Limb (tissue), 2 donors: ENCODE measurements around the gene TMEM38B.

ENCODE experiments used
- DNase-seq, 2 donors: peaks; one replicate each; pipeline ENCODE4 v3.0.0-alpha.2; 2016; ENCODE audit errors: extremely low spot score in 2 of 2

TMEM38B gene

GRCh38 chr9:105694190-105694847 lies at the start of gene TMEM38B:
Gene TMEM38B, plus strand, starts transcription at chr9:105694541. Its CDS starts 120 bp downstream, at chr9:105694661.
- DNase-seq: peak; percentile 69 to 87

DNA sequence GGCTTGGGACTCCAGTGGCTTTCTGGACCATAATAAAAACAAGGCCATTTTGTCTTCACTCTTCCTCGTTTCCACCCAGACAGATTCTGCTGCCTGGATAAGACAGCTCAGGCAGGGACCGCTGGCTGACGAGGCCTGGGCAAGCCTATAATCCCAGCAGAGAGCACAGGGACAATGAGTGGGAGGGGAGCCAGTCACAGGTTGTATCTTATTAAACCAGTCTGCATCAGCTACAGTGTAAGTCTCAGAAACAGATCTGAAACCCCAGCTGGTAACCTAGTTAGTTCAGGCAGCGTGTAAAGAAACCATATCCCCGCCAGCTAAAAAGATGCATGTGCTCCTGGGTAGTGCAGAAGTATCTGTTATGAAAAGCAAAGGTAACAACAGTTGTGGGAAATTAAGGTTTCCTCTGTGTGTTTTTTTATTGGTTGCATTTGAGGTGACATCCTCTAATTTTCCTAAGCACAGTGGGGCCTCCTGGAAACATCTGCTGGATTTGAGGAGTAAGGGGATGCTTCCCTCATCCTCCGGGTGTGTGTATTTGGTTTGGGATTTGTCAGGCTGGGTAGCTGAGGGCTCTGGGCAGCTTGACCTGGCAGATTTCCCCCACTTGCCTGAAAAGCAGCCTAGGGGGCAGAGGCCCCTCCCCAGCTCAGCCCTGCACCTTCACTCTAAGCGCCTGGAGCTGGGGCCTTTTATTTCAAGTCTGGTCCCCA lies 47.3 kb upstream of the TMEM38B start:
- DNase-seq: no peak

GRCh38 chr9:105647595-105648349 lies 46.6 kb upstream of the TMEM38B start:
- no peak for DNase-seq

DNA sequence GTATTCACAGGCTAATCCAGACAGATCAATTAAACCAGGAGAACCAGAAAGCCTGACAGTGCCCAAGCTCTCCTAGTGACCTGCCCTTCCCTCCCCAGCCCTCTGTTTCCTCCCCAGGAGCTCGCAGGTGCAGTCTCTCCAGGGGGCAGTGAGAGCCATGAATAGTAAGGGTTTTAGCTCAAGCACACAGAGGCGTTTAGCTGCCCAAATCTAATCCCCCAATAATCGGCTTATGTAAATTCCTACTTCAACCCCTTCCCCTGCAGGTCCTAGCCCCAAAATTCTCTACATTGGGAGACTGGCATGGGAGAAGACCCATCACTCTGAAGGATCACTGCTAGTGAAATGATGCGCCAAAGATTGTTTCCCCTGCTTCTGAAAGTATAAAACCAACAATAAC lies 42.5 kb upstream of the TMEM38B start:
- DNase-seq: no peak

DNA sequence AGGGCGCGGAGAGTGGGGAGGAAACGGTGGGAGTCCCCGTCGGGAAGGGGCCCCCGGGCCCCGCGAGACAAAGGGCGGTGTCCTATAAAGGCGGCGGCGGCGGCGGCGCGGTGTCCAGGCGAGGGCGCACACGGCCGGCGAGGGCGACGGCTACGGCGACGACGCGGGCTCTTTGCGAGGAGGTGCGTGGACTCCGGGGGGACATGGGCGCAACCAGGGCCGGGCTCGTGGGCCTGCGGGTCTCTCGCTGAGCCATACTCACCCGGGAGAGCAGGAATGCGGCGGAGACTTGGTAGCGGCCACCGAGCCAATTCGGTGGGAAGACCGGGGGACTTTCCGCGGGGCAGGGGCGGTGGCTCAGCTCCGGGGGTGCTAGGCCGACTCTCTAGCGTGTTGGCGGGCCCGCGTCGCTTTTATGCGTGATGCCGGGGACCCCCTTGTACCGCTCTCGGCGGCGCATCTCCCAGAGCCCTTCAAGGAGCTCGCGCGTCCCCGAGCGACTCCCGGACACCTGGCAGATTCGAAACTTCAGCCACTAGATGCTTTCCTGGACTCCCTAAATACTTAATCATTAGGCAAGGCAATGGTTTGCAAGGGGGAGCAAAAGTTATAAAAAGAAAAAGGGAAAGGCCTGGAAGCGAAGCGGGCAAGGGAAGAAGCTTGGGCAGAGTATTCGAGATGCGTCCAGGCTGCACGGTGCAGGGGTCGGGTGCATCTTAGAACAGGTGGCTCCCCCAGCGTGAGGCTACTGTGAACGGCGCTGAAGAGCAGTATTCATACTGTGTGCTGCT lies 38.0 kb upstream of the TMEM38B start:
- DNase-seq: peak in 1 of 2 donors; percentile 63

- DNase-seq: no peak
These were observed 36.0 kb upstream of the TMEM38B start for GRCh38 chr9:105658351-105658750.

- no peak for DNase-seq
These were observed 33.3 kb upstream of the TMEM38B start for GRCh38 chr9:105661011-105661410.

- DNase-seq: no peak
These were observed 31.9 kb upstream of the TMEM38B start, which contains the start of gene TAL2 for GRCh38 chr9:105662184-105663104. Gene TAL2, plus strand, starts transcription at chr9:105662457. Its CDS starts 40 bp downstream, at chr9:105662497.

- DNase-seq: no peak
These were observed 30.4 kb upstream of the TMEM38B start for GRCh38 chr9:105663914-105664313.

GRCh38 chr9:105667867-105668266 lies 26.5 kb upstream of the TMEM38B start:
- DNase-seq: no peak

- DNase-seq: no peak
These were observed 24.0 kb upstream of the TMEM38B start for GRCh38 chr9:105670315-105670714.

DNA sequence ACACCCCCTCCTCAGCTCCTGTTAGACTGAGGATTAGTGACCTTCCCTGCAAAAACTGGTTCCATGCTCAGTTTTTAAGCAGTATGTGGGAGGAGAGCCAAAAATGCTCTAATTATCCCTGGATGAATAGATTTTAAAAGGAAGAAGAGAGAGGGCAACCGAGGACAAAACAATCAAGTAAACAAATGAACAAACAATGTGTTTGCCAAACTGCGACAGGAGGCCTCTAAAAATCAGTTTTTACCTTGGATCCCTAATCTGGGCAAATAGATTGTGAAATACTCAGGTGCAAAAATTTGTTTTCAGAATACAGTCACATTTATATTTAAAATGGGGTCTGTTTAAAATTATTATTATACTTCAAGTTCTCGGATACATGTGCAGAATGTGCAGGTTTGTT lies 23.6 kb upstream of the TMEM38B start:
- no peak for DNase-seq

GRCh38 chr9:105672711-105673234 lies 21.6 kb upstream of the TMEM38B start:
- DNase-seq: no peak

DNA sequence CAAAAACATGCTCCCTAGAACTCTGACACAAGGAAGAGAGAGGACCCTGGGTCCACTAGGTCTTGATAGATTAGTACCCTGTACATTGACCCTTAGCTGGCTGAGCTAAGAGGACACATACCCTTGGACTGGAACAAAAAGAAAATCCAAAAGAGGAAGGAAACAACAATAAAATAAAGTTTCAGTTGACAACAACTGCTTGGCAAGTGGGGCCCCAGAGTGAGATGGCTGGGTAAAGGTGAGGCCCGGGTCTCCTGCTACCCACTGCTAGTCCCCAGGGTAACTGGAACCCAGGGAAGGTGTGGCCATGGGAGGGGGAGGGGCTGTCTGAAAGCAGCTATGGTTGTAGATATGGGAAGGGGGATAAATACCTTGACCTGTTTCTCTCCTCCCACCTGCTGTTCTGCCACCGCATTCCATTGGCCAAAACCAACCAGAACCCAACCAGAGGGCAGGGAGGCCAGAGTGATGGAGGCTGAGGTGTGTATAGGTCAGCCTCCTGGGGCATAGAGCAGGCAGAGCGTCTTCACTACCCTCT lies 20.4 kb upstream of the TMEM38B start:
- DNase-seq: no peak

- DNase-seq: no peak
These were observed 17.9 kb upstream of the TMEM38B start for GRCh38 chr9:105676351-105676923.

DNA sequence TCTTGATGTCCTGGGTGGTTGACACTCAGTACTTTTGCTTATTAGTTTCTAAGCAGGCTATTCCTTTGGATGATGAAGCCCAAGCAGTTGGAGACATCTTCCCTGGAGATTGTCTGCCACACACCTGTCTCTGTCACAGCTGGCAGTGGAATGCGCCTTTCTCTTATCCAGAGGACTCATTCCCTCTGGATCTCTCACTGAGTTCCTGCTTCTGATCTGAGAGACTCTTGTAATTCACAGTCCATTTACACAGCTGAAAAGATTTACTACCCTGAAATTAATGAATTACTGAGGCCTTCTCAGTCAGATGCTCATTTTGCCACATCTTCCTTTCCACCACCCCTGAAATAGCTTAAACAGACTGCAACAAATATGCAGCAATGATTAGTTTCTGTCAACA lies 16.2 kb upstream of the TMEM38B start:
- no peak for DNase-seq

- DNase-seq: no peak
These were observed 15.6 kb upstream of the TMEM38B start for GRCh38 chr9:105678781-105679180.

DNA sequence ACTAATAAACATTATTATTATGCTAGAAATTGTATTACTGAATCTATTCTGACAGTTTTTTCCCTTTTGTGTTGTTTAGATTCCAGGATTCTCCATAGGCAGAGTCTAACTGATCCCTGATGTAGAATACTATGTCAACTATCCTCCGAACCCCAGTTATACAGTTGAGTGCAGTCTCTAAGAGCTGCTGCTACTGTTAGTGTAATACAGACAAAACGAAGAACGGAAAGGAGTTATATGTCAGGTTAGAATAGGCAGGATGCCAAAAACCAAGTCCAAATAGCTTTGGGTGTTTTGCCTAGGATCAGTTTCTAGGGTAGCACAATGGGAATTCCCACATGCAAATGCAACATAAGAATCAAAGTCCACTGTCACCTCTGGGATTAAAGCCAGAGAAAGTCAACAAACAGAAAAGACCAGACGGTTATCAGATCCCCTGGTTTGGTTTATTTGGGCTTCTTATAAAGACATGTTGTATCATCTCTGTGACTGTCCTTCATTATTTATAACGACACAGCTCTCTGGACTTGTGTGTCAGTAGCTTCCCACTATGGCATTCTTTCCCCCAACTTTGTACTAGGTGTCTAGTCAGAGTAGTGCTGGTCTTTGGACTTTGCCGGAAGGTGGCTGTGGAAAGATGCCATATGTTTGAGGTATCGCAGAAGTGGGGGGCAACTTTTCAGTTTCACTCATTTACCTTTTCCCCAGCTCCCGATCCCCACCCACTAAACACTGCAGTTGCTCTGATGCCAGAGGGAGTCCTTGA lies 14.9 kb upstream of the TMEM38B start:
- DNase-seq: no peak

DNA sequence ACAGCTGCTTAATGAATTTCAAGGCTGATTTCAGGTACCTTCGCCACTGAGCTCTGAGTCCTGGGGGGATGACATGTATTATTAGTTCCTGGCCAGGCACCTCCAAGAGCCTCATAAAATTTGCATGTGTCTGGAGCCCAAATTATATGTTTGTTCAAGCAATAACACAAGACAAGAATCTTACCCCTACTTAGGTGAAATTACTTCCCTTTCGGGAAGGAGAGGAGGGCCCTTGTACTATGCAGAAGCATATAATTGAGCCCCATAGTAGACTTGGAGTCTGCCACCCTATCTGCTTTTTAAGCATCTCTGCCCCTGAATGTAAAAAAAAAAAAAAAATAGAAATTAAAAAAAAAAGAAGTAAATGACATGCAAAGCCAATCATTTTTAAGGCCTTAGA lies 13.0 kb upstream of the TMEM38B start:
- DNase-seq: no peak
